IPS-18c (cell line): ENCODE measurements around the gene HNRNPA0.

Experiments
- H3K4me3 ChIP-seq: 2 replicates; pipeline ENCODE4 v1.7.0; 2013; ENCODE audit warnings: low read depth, mild to moderate bottlenecking, low read length, moderate library complexity; ENCODE audit not compliant: insufficient read depth
- H3K9me3 ChIP-seq: one replicate; pipeline ENCODE4 v1.6.1; 2013; ENCODE audit warnings: mild to moderate bottlenecking, low read length, moderate library complexity; ENCODE audit not compliant: control insufficient read depth, insufficient read depth

Gene HNRNPA0

GRCh38 chr5:137734962-137735554 is 19.1 kb downstream of the HNRNPA0 start:
- peak overlapping the region; percentile 84 for H3K4me3 ChIP-seq
- H3K9me3 ChIP-seq: no peaks in the 10 kb centered on the region

- no peaks in the 10 kb centered on the region for H3K9me3 ChIP-seq
- peak overlapping the region; percentile 84 for H3K4me3 ChIP-seq
Observed at GRCh38 chr5:137734331-137734730, 19.8 kb downstream of the HNRNPA0 start.

GRCh38 chr5:137733922-137734321 is 20.2 kb downstream of the HNRNPA0 start:
- Histone ChIP-seq H3K9me3 (no peaks in the 10 kb centered on the region), H3K4me3 (peak overlapping the region; percentile 84)

DNA sequence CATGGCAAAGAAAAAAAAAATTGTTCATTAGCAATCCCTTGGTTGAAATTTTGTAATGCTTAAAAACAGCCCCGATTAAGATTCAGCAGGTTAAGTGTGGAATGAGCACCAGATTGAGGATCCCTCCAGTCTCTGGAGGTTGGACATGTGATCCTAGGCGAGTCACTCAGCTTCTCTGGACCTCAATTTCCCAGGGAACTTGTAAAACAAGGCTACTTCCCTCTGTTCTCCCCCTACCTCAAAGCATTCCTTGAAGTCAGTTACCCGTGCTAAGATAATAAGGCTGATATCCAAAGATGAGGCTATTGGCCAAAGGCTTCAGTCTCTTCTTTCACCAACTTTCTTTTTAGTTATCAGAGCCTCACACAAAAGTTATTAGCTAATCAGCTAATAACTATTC is 21.2 kb downstream of the HNRNPA0 start:
- Histone ChIP-seq H3K9me3 (no peaks in the 10 kb centered on the region), H3K4me3 (no peak overlapping the region)

- H3K9me3 ChIP-seq: no peaks in the 10 kb centered on the region
- no peak overlapping the region for H3K4me3 ChIP-seq
Observed at GRCh38 chr5:137731176-137731575, 23.0 kb downstream of the HNRNPA0 start.

DNA sequence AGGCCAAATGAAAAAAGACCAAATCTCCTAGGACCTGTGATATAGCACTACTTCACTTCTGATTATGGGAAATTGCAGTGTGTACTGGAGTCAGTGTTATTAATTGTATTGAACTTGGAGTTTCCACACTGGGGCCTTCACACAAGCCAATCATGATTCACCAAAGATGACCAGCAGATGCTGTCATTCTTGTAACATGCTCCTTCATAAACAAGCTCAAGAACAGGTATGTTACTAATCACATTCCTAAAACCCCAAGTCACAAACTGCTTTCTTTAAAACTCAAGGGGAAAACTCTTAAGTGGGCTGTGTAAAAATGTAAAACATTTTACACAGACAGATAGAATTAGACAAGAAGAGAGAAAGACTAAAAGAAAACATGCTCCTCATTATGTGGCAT is 23.8 kb downstream of the HNRNPA0 start:
- Histone ChIP-seq H3K4me3 (no peak overlapping the region), H3K9me3 (no peaks in the 10 kb centered on the region)

- H3K9me3 ChIP-seq: no peaks in the 10 kb centered on the region
Observed at GRCh38 chr5:137728048-137728447, 26.1 kb downstream of the HNRNPA0 start.

DNA sequence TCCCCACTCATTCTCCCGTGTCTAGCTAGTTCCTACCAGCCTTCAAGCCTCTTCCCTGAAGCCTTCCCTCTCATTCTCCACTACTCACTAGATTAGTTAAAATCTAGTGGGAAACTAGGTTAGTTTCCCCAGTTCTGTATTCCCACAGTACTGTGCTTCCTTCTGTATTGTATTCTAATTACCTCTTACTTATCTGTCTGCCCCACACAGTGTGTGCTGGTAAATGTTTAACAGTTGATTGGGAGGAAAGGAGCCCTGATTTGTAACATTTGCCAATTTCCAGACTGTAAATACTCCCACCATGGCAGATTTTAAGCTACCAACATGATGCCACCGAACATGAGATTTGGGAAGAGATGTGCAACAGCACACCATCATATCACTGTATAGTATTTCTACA is 26.5 kb downstream of the HNRNPA0 start:
- Histone ChIP-seq H3K4me3 (no peak overlapping the region), H3K9me3 (no peaks in the 10 kb centered on the region)

More at GRCh38 chr5:137728048-137728447, 26.1 kb downstream of the HNRNPA0 start:
- no peak overlapping the region for H3K4me3 ChIP-seq

GRCh38 chr5:137724251-137724650 is 29.9 kb downstream of the HNRNPA0 start:
- Histone ChIP-seq H3K9me3 (no peaks in the 10 kb centered on the region), H3K4me3 (no peak overlapping the region)

- Histone ChIP-seq H3K4me3 (no peak overlapping the region), H3K9me3 (no peaks in the 10 kb centered on the region)
Observed at GRCh38 chr5:137718611-137719010, 35.6 kb downstream of the HNRNPA0 start.

- no peaks in the 10 kb centered on the region for H3K9me3 ChIP-seq
- no peak overlapping the region for H3K4me3 ChIP-seq
Observed at GRCh38 chr5:137716337-137716736, 37.8 kb downstream of the HNRNPA0 start.

GRCh38 chr5:137715456-137715855 is 38.7 kb downstream of the HNRNPA0 start:
- Histone ChIP-seq H3K4me3 (no peak overlapping the region), H3K9me3 (no peaks in the 10 kb centered on the region)

DNA sequence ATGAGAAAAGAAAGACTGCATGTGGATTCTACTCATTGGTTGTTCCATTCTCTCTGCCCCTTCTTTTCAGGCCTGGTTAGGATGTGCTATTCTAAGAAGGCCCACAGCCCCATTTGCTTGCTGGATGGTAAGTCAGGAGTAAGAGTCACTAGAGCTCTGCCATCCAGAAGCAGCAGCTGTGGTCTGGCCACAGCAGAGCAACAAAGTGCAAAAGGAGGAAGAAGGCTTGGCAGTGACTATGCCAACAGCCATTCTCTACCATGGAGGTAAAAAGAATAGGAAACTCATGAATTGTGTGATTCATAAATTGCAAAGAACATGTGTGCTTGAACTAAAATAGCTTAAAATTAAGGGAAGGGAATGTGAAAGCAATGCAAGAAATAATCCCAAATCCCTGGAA is 39.2 kb downstream of the HNRNPA0 start:
- H3K9me3 ChIP-seq: no peaks in the 10 kb centered on the region
- H3K4me3 ChIP-seq: no peak overlapping the region

GRCh38 chr5:137714494-137714893 is 39.7 kb downstream of the HNRNPA0 start:
- H3K4me3 ChIP-seq: no peak overlapping the region
- no peaks in the 10 kb centered on the region for H3K9me3 ChIP-seq

- no peaks in the 10 kb centered on the region for H3K9me3 ChIP-seq
- H3K4me3 ChIP-seq: no peak overlapping the region
Observed at GRCh38 chr5:137712139-137712667, 42.0 kb downstream of the HNRNPA0 start.

GRCh38 chr5:137710086-137710485 is 44.1 kb downstream of the HNRNPA0 start:
- Histone ChIP-seq H3K4me3 (no peak overlapping the region), H3K9me3 (no peaks in the 10 kb centered on the region)

GRCh38 chr5:137708796-137709559 is 45.2 kb downstream of the HNRNPA0 start:
- no peaks in the 10 kb centered on the region for H3K9me3 ChIP-seq
- H3K4me3 ChIP-seq: no peak overlapping the region

DNA sequence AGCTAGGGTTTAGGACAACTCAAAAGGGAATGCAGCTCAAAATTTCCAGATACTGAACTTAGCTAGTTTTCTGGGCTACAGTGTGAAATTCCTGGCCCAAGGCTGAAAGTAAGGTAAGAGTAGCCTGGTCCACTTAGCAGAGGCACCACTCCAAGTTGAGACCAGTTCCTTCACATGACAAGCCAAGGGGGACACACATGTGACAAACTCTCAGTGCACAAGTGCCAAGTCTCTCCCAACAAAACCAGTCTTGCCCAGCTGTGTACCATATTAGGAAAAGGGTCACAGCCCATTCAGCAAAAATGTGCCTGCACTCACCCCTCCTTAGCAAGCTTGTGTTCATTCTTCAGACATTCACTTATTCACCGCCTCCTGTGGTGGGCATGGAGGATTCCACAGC is 46.1 kb downstream of the HNRNPA0 start:
- no peaks in the 10 kb centered on the region for H3K9me3 ChIP-seq

More for the DNA sequence above, 46.1 kb downstream of the HNRNPA0 start:
- no peak overlapping the region for H3K4me3 ChIP-seq
